Coronary artery (tissue), 2 donors: ENCODE data around the gene CHST15.
"Not testable (repeated sequence)": the region's sequence is repeated elsewhere in the genome, so short reads cannot be mapped to it uniquely, and the experiment has no call there.

ENCODE experiments used
- DNase-seq: peaks from one replicate; pipeline ENCODE4 v3.0.0-alpha.2; 2017; ENCODE audit warnings: low spot score
- H3K27ac ChIP-seq, 2 donors: fragments of 200-600 bp; sonication (generic); one replicate each; pipeline ENCODE4 v1.5.1; 2016 to 2019
- H3K4me3 ChIP-seq: fragments of 200-600 bp; sonication (generic); 2 replicates; pipeline ENCODE4 v1.5.1; 2016; ENCODE audit warnings: mild to moderate bottlenecking, moderate library complexity
- TF ChIP-seq, protein P1 (sequence below): fragments of 200-600 bp; sonication (generic); IDR thresholded peaks from one replicate; pipeline ENCODE4 v1.5.1; 2019; ENCODE audit warnings: antibody characterized with exemption

CHST15 gene

DNA sequence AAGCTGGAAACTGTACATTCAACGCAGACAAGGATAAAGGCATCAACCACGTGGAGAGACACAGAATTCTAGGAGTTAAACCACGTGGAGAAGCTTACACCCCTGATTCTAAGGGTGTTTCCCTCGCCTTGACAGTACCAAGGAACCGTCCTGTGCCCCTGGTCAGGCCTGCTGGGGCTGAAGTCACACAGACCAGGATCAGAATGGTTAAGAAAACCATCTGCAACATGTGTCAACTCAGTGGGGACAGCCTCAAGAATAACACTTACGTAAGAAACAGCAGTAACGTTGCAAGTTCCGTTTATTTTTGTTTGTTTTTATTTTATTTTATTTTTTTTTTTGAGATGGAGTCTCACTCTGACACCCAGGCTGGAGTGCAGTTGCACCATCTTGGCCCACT, 55.6 kb downstream of the CHST15 start:
- no peak overlapping the region for H3K4me3 ChIP-seq
- no peak for DNase-seq
- TF ChIP-seq, protein P1, sequence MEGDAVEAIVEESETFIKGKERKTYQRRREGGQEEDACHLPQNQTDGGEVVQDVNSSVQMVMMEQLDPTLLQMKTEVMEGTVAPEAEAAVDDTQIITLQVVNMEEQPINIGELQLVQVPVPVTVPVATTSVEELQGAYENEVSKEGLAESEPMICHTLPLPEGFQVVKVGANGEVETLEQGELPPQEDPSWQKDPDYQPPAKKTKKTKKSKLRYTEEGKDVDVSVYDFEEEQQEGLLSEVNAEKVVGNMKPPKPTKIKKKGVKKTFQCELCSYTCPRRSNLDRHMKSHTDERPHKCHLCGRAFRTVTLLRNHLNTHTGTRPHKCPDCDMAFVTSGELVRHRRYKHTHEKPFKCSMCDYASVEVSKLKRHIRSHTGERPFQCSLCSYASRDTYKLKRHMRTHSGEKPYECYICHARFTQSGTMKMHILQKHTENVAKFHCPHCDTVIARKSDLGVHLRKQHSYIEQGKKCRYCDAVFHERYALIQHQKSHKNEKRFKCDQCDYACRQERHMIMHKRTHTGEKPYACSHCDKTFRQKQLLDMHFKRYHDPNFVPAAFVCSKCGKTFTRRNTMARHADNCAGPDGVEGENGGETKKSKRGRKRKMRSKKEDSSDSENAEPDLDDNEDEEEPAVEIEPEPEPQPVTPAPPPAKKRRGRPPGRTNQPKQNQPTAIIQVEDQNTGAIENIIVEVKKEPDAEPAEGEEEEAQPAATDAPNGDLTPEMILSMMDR = no peak
- no peak overlapping the region for H3K27ac ChIP-seq

DNA sequence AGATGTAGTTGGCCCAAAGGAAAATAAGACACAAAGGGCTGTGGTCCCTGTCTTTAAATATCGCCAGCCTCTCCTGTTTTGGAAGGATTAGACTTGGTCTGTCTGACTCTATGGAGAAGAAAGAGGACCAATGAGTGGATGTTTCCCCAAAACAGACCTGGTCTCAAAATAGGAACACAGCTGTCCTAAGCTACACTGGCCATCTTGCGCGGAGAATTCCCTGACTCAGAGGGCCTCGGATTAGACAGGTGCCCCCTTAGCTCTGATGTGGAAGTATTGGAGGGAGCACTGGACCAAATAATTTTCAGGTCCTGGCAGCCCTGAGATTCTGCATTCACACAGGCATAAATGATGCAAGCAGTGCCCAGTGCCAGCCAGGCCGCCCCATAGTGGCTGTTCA, 56.1 kb downstream of the CHST15 start:
- Histone ChIP-seq H3K27ac (no peak overlapping the region), H3K4me3 (no peak overlapping the region)
- no peak for DNase-seq
- TF ChIP-seq, protein P1 = no peak

DNA sequence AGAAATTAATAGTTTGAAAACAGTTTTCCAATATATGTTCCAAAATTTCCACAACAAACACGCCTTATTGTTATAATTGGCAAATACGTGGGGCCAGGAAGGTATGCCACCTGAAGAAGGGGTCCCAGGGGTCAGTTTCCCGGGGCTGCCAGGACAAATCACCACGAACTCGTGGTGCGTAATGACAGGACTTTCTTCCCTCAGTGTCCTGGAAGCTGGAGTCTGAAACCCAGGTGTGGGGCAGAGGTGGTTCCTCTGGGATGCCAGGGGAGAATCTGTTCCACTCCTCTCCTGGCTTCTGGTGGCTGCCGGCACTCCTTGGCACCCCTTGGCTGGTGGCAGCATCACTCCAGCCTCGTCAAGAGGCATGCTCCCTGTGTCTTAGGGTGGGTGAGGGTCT, 56.7 kb downstream of the CHST15 start:
- H3K27ac ChIP-seq = no peak overlapping the region
- TF ChIP-seq, protein P1 = no peak
- H3K4me3 ChIP-seq = no peak overlapping the region
- no peak for DNase-seq

DNA sequence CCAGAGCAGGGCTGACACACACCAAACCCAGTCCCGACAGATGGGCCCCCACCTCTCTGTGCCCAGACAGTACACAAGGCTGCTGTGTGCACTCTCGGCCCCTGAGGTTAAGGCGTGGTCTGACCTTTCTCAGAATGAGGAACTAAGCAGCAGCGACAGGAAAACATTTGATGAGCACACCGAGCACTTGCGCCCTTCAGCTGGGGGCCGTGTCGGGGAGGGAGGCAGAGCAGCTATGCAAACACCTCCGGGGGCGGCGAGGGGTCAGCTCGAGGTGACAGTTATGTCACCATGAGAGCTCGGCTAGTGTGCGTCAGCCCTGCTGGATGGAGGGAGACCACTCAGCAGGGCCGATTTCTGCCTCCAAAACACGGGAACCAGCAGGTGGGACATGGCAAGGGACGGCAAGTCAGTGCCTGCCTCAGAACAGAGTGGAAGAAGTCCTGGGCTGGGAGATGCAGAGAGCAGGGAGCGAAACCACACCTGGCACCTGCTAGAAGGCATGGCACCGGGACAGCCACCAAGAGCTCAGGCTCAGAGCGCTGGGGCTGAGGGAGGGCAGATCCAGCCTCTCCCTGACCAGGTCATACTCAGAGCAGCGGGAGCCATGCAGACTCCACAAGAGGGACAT, 57.4 kb downstream of the CHST15 start:
- H3K27ac ChIP-seq = no peak overlapping the region
- DNase-seq = no peak
- TF ChIP-seq, protein P1 = no peak
- no peak overlapping the region for H3K4me3 ChIP-seq

DNA sequence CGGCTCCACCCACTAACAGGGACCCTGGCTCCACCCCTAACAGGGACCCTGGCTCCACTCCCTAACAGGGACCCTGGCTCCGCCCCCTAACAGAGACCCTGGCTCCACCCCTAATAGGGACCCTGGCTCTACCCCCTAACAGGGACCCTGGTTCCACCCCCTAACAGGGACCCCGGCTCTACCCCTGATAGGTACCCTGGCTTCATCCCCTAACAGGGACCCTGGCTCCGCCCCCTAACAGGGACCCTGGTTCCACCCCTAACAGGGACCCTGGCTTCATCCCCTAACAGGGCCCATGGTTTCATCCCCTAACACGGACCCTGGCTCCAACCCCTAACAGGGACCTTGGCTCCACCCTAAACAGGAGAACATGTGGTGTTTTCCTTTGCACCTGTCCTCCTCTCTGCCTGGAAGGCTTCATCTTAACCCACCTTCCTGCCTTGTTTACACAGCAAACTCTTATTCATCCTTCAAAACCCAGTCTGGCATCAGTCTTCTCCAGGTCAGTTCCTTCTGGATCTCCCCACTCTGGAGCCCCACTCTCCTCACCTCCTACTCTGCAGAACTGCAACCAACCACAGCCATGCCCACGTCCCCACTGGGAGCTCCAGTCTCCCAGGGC, 58.0 kb downstream of the CHST15 start:
- no peak overlapping the region for H3K27ac ChIP-seq
- no peak for DNase-seq
- no peak overlapping the region for H3K4me3 ChIP-seq
- TF ChIP-seq, protein P1 = no peak

DNA sequence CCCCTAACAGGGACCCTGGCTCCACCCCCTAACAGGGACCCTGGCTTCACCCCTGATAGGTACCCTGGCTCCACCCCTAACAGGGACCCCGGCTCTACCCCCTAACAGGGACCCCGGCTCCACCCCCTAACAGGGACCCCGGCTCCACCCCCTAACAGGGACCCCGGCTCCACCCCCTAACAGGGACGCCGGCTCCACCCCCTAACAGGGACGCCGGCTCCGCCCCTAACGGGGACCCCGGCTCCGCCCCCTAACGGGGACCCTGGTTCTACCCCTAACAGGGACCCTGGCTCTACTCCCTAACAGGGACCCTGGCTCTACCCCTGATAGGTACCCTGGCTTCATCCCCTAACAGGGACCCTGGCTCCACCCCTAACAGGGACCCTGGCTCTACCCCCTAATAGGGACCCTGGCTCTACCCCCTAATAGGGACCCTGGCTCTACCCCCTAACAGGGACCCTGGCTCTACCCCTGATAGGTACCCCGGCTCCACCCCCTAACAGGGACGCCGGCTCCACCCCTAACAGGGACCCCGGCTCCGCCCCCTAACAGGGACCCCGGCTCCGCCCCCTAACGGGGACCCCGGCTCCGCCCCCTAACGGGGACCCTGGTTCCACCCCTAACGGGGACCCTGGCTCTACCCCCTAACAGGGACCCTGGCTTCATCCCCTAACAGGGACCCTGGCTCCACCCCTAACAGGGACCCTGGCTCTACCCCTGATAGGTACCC, 58.7 kb downstream of the CHST15 start:
- not testable (repeated sequence) for H3K27ac ChIP-seq

DNA sequence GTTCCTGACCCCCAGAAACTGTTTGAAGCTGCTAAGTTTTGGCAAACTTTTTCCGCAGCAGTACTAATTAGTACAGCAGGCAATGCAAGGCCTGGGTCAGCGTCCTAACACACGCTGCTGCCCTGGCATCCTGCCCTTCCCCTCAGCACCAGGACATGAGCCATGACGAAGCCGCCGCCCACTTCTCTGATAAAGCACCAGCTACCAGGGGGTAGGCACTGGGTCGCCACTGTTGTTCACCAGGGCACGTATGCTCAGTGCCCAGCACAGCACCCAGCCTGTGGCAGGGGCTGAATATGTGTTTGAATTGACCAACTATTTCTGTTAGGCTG, 59.5 kb downstream of the CHST15 start:
- DNase-seq = no peak
- H3K27ac ChIP-seq = peak overlapping the region in 1 of 2 donors; percentile 33
- no peak overlapping the region for H3K4me3 ChIP-seq
- TF ChIP-seq, protein P1 = no peak

More for the DNA sequence above, 58.7 kb downstream of the CHST15 start:
- not testable (repeated sequence) for H3K4me3 ChIP-seq, DNase-seq
